ENCODE data around the gene CFAP90. TPM values are rescaled to one million over a fixed set of nuclear protein-coding genes. Genes with fewer than 3 reads are reported as not detected.

CFAP90 gene
- total RNA-seq, 2 donors from 2014 or later: 0.80 to 0.88 TPM

DNA sequence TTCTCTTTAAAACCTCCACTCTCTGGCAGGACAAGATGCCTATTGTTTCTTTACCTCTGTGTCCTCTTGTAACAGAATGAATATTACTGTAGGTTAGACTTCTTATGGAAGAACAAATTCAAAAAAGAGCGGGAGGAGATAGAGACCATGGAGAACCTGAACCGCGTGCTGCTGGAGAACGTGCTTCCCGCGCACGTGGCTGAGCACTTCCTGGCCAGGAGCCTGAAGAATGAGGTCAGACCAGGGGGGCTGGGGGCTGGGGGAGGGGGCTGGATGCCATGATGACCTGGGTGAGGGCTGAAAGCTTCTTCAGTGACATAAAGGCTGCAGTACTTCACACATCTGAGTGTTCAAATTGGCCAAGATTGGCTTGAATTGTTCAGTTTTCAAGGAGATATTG is 61.4 kb downstream of the CFAP90 start:
- peaks cover 26% of the 10 kb centered on the region for H3K36me3 Mint-ChIP-seq (ENCODE audit: low read depth)

GRCh38 chr5:7787770-7788169 is 63.2 kb downstream of the CFAP90 start:
- H3K27ac Mint-ChIP-seq: no peak overlapping the region
- no peaks in the 10 kb centered on the region for H3K27me3 Mint-ChIP-seq (ENCODE audit: insufficient read depth)
- TF ChIP-seq CTCF (conservative IDR thresholded peaks at IDR 0.05): no peak
- Histone ChIP-seq H3K4me1 (ENCODE audit: control insufficient read depth, insufficient read depth, low read length) (peaks cover 1% of the 10 kb centered on the region), H3K4me3 (ENCODE audit: low read length) (no peak overlapping the region), H3K9me3 (ENCODE audit: control insufficient read depth, low read length) (no peaks in the 10 kb centered on the region), H3K9ac (ENCODE audit: extremely low read depth, low read length, poor library complexity, severe bottlenecking) (no peak overlapping the region), H3K27me3 (ENCODE audit: control insufficient read depth, insufficient read depth, low read length, poor library complexity, severe bottlenecking) (no peaks in the 10 kb centered on the region), H3K27ac (ENCODE audit: low read depth, low read length) (no peak overlapping the region), H3K36me3 (ENCODE audit: control insufficient read depth, insufficient read depth, low read length) (no peaks in the 10 kb centered on the region)
- H3K36me3 Mint-ChIP-seq (ENCODE audit: low read depth): peaks cover 23% of the 10 kb centered on the region
- H3K4me1 Mint-ChIP-seq: peaks cover 17% of the 10 kb centered on the region
- H3K9me3 Mint-ChIP-seq: no peaks in the 10 kb centered on the region
- no peak overlapping the region for H3K4me3 Mint-ChIP-seq
- WGBS, 2 experiments (ENCODE audit: insufficient coverage in 1 of 2, insufficient read length in 1 of 2): 90 to 100% methylated on average over 1 to 2 of the region's 3 CpGs
- no peak for DNase-seq

More for the DNA sequence above, 61.4 kb downstream of the CFAP90 start:
- Histone ChIP-seq H3K27me3 (ENCODE audit: control insufficient read depth, insufficient read depth, low read length, poor library complexity, severe bottlenecking) (no peaks in the 10 kb centered on the region), H3K9ac (ENCODE audit: extremely low read depth, low read length, poor library complexity, severe bottlenecking) (no peak overlapping the region), H3K36me3 (ENCODE audit: control insufficient read depth, insufficient read depth, low read length) (no peaks in the 10 kb centered on the region), H3K9me3 (ENCODE audit: control insufficient read depth, low read length) (no peaks in the 10 kb centered on the region), H3K4me1 (ENCODE audit: control insufficient read depth, insufficient read depth, low read length) (no peaks in the 10 kb centered on the region), H3K4me3 (ENCODE audit: low read length) (no peak overlapping the region), H3K27ac (ENCODE audit: low read depth, low read length) (no peak overlapping the region)
- Mint-ChIP-seq H3K4me3 (no peak overlapping the region), H3K27ac (no peak overlapping the region), H3K4me1 (peaks cover 5% of the 10 kb centered on the region), H3K9me3 (no peaks in the 10 kb centered on the region), H3K27me3 (ENCODE audit: insufficient read depth) (no peaks in the 10 kb centered on the region)
- 94% methylated on average over 7 of the region's 7 CpGs; no CpG with 5 or more reads in 1 of the 2 experiments for WGBS, 2 experiments (ENCODE audit: insufficient coverage in 1 of 2, insufficient read length in 1 of 2)
- TF ChIP-seq CTCF (conservative IDR thresholded peaks at IDR 0.05): no peak
- DNase-seq: no peak

DNA sequence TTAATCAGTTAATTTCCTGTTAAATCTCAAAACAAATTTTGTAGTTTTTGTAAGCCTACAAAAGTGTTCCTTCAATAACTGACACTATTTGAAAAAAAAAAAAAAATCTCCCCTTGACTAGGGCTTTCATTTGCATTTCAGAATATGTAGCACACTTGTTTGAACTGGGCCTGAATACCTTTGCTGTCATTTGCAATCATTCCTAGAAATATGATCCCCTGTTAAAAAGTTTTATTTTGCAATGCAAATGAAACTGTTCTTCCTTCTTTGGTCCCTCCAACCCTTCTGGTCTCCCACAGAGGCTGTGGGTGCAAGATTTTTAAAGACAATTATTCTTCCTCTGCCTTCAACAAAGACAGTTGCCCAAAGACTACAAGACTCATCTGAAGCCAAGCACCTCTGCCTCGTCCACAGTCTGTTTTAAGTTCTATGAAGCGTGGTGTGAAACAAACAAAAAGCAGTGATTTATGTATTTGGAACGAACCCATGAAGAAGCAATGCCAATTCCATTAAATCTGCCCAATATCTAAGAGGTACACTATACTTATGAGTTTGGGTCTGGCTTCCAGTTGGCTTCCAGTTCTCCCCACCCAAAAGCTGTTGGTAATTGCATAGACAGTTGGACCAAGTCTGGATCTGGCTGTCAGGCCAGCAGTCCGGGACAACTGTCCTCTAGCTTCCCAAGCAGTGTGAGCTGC is 66.1 kb downstream of the CFAP90 start:
- H3K27me3 ChIP-seq (ENCODE audit: control insufficient read depth, insufficient read depth, low read length, poor library complexity, severe bottlenecking): no peaks in the 10 kb centered on the region
- Mint-ChIP-seq H3K36me3 (ENCODE audit: low read depth) (peaks cover 15% of the 10 kb centered on the region), H3K27me3 (ENCODE audit: insufficient read depth) (no peaks in the 10 kb centered on the region), H3K4me1 (peaks cover 24% of the 10 kb centered on the region), H3K4me3 (no peak overlapping the region), H3K27ac (no peak overlapping the region), H3K9me3 (no peaks in the 10 kb centered on the region)
- 93 to 95% methylated on average over 3 to 4 of the region's 4 CpGs for WGBS, 2 experiments (ENCODE audit: insufficient coverage in 1 of 2, insufficient read length in 1 of 2)
- no peak for TF ChIP-seq CTCF (conservative IDR thresholded peaks at IDR 0.05)
- H3K9me3 ChIP-seq (ENCODE audit: control insufficient read depth, low read length): no peaks in the 10 kb centered on the region
- peaks cover 6% of the 10 kb centered on the region for H3K4me1 ChIP-seq (ENCODE audit: control insufficient read depth, insufficient read depth, low read length)
- no peak overlapping the region for H3K27ac ChIP-seq (ENCODE audit: low read depth, low read length)
- no peak overlapping the region for H3K9ac ChIP-seq (ENCODE audit: extremely low read depth, low read length, poor library complexity, severe bottlenecking)
- H3K36me3 ChIP-seq (ENCODE audit: control insufficient read depth, insufficient read depth, low read length): no peaks in the 10 kb centered on the region
- no peak for DNase-seq
- H3K4me3 ChIP-seq (ENCODE audit: low read length): no peak overlapping the region
